Endothelial cell of umbilical vein (primary cell): ENCODE results near the gene DHX16. TPM values are rescaled to one million over a fixed set of nuclear protein-coding genes. Genes with fewer than 3 reads are reported as not detected.
A peak's percentile ranks its signal among the peaks of the same experiment; 100 is the strongest.

Source experiments
- BruUV-seq: library from RNA; stranded (reverse); fragments of 400-500 nt; replicated peaks from 2 replicates; lab custom pipeline; 2021; lab: Mats Ljungman, UMichigan
- CTCF ChIA-PET: fragments of 300-600, 350-600 bp; sonication (Branson Sonifier 250); formaldehyde crosslinking; loops from one replicate; lab custom pipeline; 2021; ENCODE audit warnings: antibody characterized with exemption, inconsistent platforms; lab: Charles Lee
- POLR2A ChIA-PET: fragments of 300-600, 350-600 bp; sonication (Branson Sonifier 250); formaldehyde crosslinking; loops from one replicate; lab custom pipeline; 2021; ENCODE audit warnings: antibody characterized with exemption, inconsistent platforms; lab: Charles Lee
- DNase-seq: peaks from one replicate; pipeline ENCODE4 v3.0.0-alpha.2; 2011; ENCODE audit warnings: low read depth, low spot score
- FAIRE-seq: peaks from 2 replicates; lab custom pipeline; 2011; peaks lifted over from hg19 to GRCh38; lab: Jason Lieb, UNC
- H2AFZ ChIP-seq: 2 replicates; pipeline ENCODE4 v1.6.0; 2012; ENCODE audit warnings: low read depth, low read length, control low read depth, inconsistent platforms
- H3K27ac ChIP-seq: 2 replicates; pipeline ENCODE4 v1.5.1; 2011; ENCODE audit warnings: low read depth, mild to moderate bottlenecking, control low read depth, low read length, moderate library complexity; ENCODE audit not compliant: insufficient read depth
- H3K27me3 ChIP-seq, 2 experiments: 2 replicates each; pipeline versions ENCODE4 v1.6.0 to v1.6.1; 2011; ENCODE audit warnings: low read length in 2 of 2, mixed read lengths in 1 of 2; ENCODE audit not compliant: control insufficient read depth in 2 of 2, insufficient read depth in 2 of 2
- H3K36me3 ChIP-seq, 2 experiments: 2 replicates in 1 of 2; 3 replicates in 1 of 2; pipeline ENCODE4 v1.5.1; 2011; ENCODE audit warnings: low read length in 2 of 2, mild to moderate bottlenecking in 1 of 2, moderate library complexity in 1 of 2; ENCODE audit not compliant: control insufficient read depth in 2 of 2, insufficient read depth in 2 of 2; ENCODE audit errors: extremely low read depth in 1 of 2
- H3K4me1 ChIP-seq: 3 replicates; pipeline ENCODE4 v1.5.1; 2011; ENCODE audit warnings: mild to moderate bottlenecking, low read length; ENCODE audit not compliant: control insufficient read depth, insufficient read depth; ENCODE audit errors: extremely low read depth
- H3K4me2 ChIP-seq: 2 replicates; pipeline ENCODE4 v1.6.1; 2011; ENCODE audit warnings: low read length, control low read depth, mixed read lengths; ENCODE audit not compliant: insufficient read depth
- H3K4me3 ChIP-seq, 3 experiments: fragments of 200-600 bp in 1 of 3; sonication (generic), shearing (Covaris generic) in 1 of 3; replicated peaks in 1 of 3; 2 replicates each; pipeline ENCODE4 v1.5.1; 2011 to 2016; ENCODE audit warnings: control low read depth in 3 of 3, low read length in 3 of 3, mild to moderate bottlenecking in 2 of 3, inconsistent platforms in 1 of 3, low read depth in 1 of 3, moderate library complexity in 1 of 3; ENCODE audit not compliant: insufficient read depth in 1 of 3
- H3K79me2 ChIP-seq: 2 replicates; pipeline ENCODE4 v1.6.0; 2012; ENCODE audit warnings: low read length, inconsistent platforms; ENCODE audit not compliant: control insufficient read depth, insufficient read depth
- H3K9ac ChIP-seq: replicated peaks from 2 replicates; pipeline ENCODE3; 2011; ENCODE audit warnings: low read length, control low read depth; ENCODE audit not compliant: insufficient read depth; ENCODE audit errors: extremely low read depth
- H3K9me1 ChIP-seq: replicated peaks from 3 replicates; pipeline ENCODE4 v1.6.0; 2011; ENCODE audit warnings: mild to moderate bottlenecking, low read length; ENCODE audit not compliant: control insufficient read depth, insufficient read depth; ENCODE audit errors: extremely low read depth
- H3K9me3 ChIP-seq: replicated peaks from 2 replicates; pipeline ENCODE4 v1.5.1; 2012; ENCODE audit warnings: low read length, inconsistent platforms; ENCODE audit not compliant: control insufficient read depth, insufficient read depth
- H4K20me1 ChIP-seq: replicated peaks from 2 replicates; pipeline ENCODE3; 2011; ENCODE audit warnings: mild to moderate bottlenecking, low read length; ENCODE audit not compliant: control insufficient read depth, insufficient read depth; ENCODE audit errors: extremely low read depth
- EZH2 ChIP-seq: IDR thresholded peaks from 2 replicates; pipeline ENCODE4 v1.6.1; 2012; ENCODE audit warnings: borderline replicate concordance, low read depth, mild to moderate bottlenecking, moderate library complexity, low read length, inconsistent platforms; ENCODE audit not compliant: severe bottlenecking
- FOS ChIP-seq: IDR thresholded peaks from 2 replicates; pipeline ENCODE4 v1.6.1; 2011; ENCODE audit warnings: mild to moderate bottlenecking, low read length, moderate library complexity, borderline replicate concordance; ENCODE audit not compliant: insufficient read depth
- GATA2 ChIP-seq: IDR thresholded peaks from 2 replicates; pipeline ENCODE4 v1.7.0; 2011; ENCODE audit warnings: low read depth, mild to moderate bottlenecking, moderate library complexity, mixed read lengths, low read length; ENCODE audit not compliant: insufficient read length, insufficient read depth
- JUN ChIP-seq: IDR thresholded peaks from 2 replicates; pipeline ENCODE4 v1.6.1; 2011; ENCODE audit warnings: borderline replicate concordance, low read depth; ENCODE audit not compliant: insufficient read length, insufficient read depth
- MYC ChIP-seq: IDR thresholded peaks from one replicate; pipeline ENCODE4 v1.6.1; 2011; ENCODE audit warnings: mild to moderate bottlenecking, low read depth, low read length
- POLR2A ChIP-seq: IDR thresholded peaks from 2 replicates; pipeline ENCODE4 v1.6.1; 2012; ENCODE audit warnings: low read depth, mild to moderate bottlenecking, control low read depth, low read length
- POLR2AphosphoS5 ChIP-seq: IDR thresholded peaks from 2 replicates; pipeline ENCODE4 v1.6.1; 2012; ENCODE audit warnings: low read depth, mild to moderate bottlenecking, control low read depth, low read length, moderate library complexity; ENCODE audit not compliant: insufficient read depth
- dilution Hi-C: fragments of 300-500 bp; cut with MboI; formaldehyde crosslinking; loops from one replicate; pipeline ENCODE4 v1.15.0; 2019; ENCODE audit warnings: low sequenced_read_pairs; ENCODE audit not compliant: extremely low pct_ligation_motif_present
- intact Hi-C: fragments of 100-400 bp; cut with micrococcal nuclease; formaldehyde crosslinking; loops from one replicate; pipeline ENCODE4 v1.10.0; 2022
- polyA plus RNA-seq, 4 experiments: library from polyadenylated mRNA; depleted of rRNA in 3 of 4; stranded (reverse) in 3 of 4; unstranded in 1 of 4; fragments of >200 nt; gene quantifications; 2 replicates each; pipeline versions ENCODE4 v1.2.1 to v1.2.3, GENCODE V29; 2011 to 2012; ENCODE audit warnings: missing spikeins in 1 of 4
- total RNA-seq: library from RNA; stranded (reverse); gene quantifications from 2 replicates; pipeline ENCODE4 v1.2.3, GENCODE V29; 2021
- TF ChIP-seq, protein P1 (sequence below): IDR thresholded peaks from 2 replicates; pipeline ENCODE4 v1.6.1; 2011; ENCODE audit not compliant: insufficient read depth, insufficient read length
- TF ChIP-seq, protein P2 (sequence below), 2 donors: IDR thresholded peaks; 1 replicate in 1 of 2; 2 replicates in 1 of 2; pipeline ENCODE4 v1.5.1; 2011; ENCODE audit warnings: low read length in 2 of 2, mild to moderate bottlenecking in 2 of 2, moderate library complexity in 2 of 2, control low read depth in 1 of 2, inconsistent platforms in 1 of 2, low read depth in 1 of 2; ENCODE audit not compliant: insufficient read depth in 1 of 2; ENCODE audit errors: extremely low read depth in 1 of 2

The DHX16 gene
- total and polyA plus RNA-seq, 2 donors (not counting 3 experiments of a cell fraction or from before 2014, with no cell fraction given): 38.2 to 66.5 TPM

GRCh38 chr6:30679765-30680535 is 7.1 kb upstream of the DHX16 start:
- no peaks in the 10 kb centered on the region for H4K20me1 ChIP-seq
- peak overlapping the region; percentile 26 for H3K9ac ChIP-seq
- peak overlapping the region; percentile 16 for H3K27ac ChIP-seq
- TF ChIP-seq, protein P1, sequence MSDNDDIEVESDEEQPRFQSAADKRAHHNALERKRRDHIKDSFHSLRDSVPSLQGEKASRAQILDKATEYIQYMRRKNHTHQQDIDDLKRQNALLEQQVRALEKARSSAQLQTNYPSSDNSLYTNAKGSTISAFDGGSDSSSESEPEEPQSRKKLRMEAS: no peak
- TF ChIP-seq FOS: no peak
- no peak for TF ChIP-seq JUN
- TF ChIP-seq POLR2AphosphoS5: no peak
- TF ChIP-seq GATA2: no peak
- TF ChIP-seq EZH2: no peak
- no peak for TF ChIP-seq MYC
- TF ChIP-seq POLR2A: no peak
- TF ChIP-seq, protein P2, sequence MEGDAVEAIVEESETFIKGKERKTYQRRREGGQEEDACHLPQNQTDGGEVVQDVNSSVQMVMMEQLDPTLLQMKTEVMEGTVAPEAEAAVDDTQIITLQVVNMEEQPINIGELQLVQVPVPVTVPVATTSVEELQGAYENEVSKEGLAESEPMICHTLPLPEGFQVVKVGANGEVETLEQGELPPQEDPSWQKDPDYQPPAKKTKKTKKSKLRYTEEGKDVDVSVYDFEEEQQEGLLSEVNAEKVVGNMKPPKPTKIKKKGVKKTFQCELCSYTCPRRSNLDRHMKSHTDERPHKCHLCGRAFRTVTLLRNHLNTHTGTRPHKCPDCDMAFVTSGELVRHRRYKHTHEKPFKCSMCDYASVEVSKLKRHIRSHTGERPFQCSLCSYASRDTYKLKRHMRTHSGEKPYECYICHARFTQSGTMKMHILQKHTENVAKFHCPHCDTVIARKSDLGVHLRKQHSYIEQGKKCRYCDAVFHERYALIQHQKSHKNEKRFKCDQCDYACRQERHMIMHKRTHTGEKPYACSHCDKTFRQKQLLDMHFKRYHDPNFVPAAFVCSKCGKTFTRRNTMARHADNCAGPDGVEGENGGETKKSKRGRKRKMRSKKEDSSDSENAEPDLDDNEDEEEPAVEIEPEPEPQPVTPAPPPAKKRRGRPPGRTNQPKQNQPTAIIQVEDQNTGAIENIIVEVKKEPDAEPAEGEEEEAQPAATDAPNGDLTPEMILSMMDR (IDR thresholded peaks at IDR 0.05; ENCODE audit: extremely low read depth in 1 of 2, insufficient read depth in 1 of 2, low read depth in 1 of 2, low read length in 2 of 2): no peak
- no peaks in the 10 kb centered on the region for H3K9me1 ChIP-seq
- no TSS peak for BruUV-seq
- H3K4me3 ChIP-seq: peak overlapping the region in 2 of 3 experiments; percentile 7 to 27
- FAIRE-seq (peak; percentile 38), DNase-seq (no peak)
- H2AFZ ChIP-seq: no peak overlapping the region
- intact Hi-C loops: loop anchor here (1.0 to 2.0 kb wide), 4 partner anchors 7 to 197 kb away; no protein-coding TSS in a partner anchor
- peaks cover 13 to 19% of the 10 kb centered on the region in 2 experiments for H3K36me3 ChIP-seq
- H3K79me2 ChIP-seq: peaks cover 71% of the 10 kb centered on the region
- H3K4me2 ChIP-seq: peak overlapping the region; percentile 85
- H3K4me1 ChIP-seq: peaks cover 32% of the 10 kb centered on the region
- ChIA-PET POLR2A (interaction anchor here (0.6 to 3.7 kb wide), 4 partner anchors 8 to 59 kb away, joined by 3 to 34 read pairs (median 8); no protein-coding TSS in a partner anchor), CTCF (interaction anchor here (0.7 to 6.6 kb wide), 21 partner anchors 8 to 407 kb away, joined by 3 to 296 read pairs (median 11); partner anchors contain the start of genes DDR1, MDC1, NRM and TUBB)
- H3K27me3 ChIP-seq: no peaks in the 10 kb centered on the region
- H3K9me3 ChIP-seq: no peaks in the 10 kb centered on the region
- dilution Hi-C loops: no loop called here
